ENCODE results near the gene H1-8.

H1-8 gene

DNA sequence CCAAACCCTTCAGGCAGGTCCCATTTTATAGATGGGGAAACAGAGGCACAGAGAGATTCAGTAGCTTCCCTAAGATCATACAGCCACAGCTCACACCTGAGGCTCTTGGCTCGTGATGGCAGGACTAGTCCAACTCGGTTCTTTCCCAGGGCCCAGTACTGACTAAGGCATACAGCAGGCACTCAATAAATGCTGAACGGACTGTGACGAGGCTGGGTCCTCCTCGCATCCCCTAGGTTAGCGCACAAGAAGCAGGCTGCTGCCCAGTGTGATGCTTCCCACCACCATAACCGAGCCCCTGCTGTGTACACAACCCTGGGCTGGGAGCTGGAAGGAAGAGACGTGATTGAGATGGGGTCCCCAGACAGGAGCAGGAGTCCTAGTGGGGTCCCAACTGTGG lies 38.6 kb downstream of the H1-8 start:
- no peak for TF ChIP-seq CTCF (IDR thresholded peaks at IDR 0.05; ENCODE audit: insufficient read depth, low read depth, low read length, missing control alignments)
- no peak for DNase-seq (ENCODE audit: low read depth)
- no peak overlapping the region for H3K4me3 ChIP-seq (ENCODE audit: low read depth, low read length)

DNA sequence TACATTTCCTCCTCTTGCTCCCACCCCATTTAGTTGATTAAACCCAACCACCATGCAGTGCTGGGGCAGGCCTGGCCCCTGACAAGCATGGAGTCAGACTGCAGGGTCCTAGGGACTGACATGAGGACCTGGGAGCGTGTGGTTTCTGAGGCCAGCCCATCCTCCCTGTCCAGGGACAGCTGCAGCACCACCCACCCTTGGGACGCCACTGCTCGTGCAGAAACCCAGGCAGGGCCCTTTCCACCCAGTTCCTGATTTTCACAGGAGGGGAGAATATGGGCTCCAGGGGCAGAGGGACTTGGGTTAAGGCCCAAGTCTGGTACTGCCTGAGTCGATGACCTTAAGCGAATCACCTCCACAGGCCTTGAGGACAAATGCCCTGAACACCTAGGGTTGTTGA lies 39.8 kb downstream of the H1-8 start:
- DNase-seq (ENCODE audit: low read depth): no peak
- TF ChIP-seq CTCF (IDR thresholded peaks at IDR 0.05; ENCODE audit: insufficient read depth, low read depth, low read length, missing control alignments): no peak
- no peak overlapping the region for H3K4me3 ChIP-seq (ENCODE audit: low read depth, low read length)

GRCh38 chr3:129583289-129583688 lies 40.3 kb downstream of the H1-8 start:
- DNase-seq (ENCODE audit: low read depth): no peak
- H3K4me3 ChIP-seq (ENCODE audit: low read depth, low read length): no peak overlapping the region
- no peak for TF ChIP-seq CTCF (IDR thresholded peaks at IDR 0.05; ENCODE audit: insufficient read depth, low read depth, low read length, missing control alignments)

DNA sequence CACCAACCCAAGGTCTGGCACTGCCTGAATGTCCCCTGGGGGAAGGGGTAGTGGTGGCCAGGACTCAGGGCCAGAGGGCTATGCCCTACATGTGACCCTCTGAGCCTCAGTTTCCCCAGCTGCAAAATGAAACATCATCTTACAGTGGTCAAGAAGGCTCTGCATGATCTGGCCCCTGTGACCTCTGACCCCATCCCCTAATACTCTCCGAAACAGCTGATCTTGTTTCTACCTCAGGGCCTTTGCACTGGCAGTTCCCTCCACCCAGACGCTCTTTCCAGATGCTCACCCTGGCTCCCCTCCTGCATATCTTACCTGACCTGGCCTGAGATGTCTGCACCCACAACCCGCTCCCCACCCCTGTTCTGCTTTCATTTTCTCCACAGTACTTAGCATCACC lies 41.7 kb downstream of the H1-8 start:
- DNase-seq (ENCODE audit: low read depth): no peak
- no peak overlapping the region for H3K4me3 ChIP-seq (ENCODE audit: low read depth, low read length)
- no peak for TF ChIP-seq CTCF (IDR thresholded peaks at IDR 0.05; ENCODE audit: insufficient read depth, low read depth, low read length, missing control alignments)

DNA sequence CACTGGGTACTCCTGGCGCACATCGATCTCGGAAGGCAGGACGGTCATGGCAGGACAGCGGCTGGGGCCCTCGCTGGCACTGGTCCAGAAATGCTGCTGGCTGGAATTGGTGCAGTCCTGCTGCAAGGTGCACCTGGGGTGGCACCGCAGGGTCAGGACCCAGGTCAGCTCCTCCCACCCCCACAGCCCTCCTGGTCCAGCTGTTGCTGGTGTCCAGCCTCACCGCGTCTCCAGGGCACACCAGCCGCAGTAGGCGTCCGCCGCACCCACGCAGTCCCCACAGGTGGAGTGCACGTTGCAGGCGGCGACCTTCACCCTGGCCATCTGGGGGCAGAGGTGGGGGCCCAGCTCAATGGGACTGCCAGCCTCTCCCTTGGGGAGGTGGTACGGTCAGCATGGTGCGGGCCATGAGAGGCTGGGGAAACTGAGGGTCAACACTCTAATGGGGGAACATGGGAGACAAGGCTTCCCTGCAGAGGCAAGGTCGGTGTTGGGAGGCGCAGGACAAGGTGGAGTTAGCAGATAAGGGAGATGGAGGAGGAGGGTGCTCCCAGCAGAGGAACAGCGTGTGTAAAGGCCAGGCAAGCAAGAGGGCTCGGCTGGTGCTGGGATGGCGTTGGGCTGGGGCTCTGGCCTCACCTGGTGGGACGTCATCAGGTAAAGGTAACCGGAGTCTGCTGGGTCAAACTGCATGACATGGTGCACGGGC lies 43.1 kb downstream of the H1-8 start:
- no peak overlapping the region for H3K4me3 ChIP-seq (ENCODE audit: low read depth, low read length)
- DNase-seq (ENCODE audit: low read depth): no peak
- TF ChIP-seq CTCF (IDR thresholded peaks at IDR 0.05; ENCODE audit: insufficient read depth, low read depth, low read length, missing control alignments): no peak

- TF ChIP-seq CTCF (IDR thresholded peaks at IDR 0.05; ENCODE audit: insufficient read depth, low read depth, low read length, missing control alignments): no peak
- DNase-seq (ENCODE audit: low read depth): no peak
- H3K4me3 ChIP-seq (ENCODE audit: low read depth, low read length): no peak overlapping the region
These were observed 43.9 kb downstream of the H1-8 start for GRCh38 chr3:129586746-129587430.

Data from GM12865 (cell line).